CD4-positive, CD25-positive, alpha-beta regulatory T cell (primary cell): ENCODE data around the gene PHACTR2. TPM values are rescaled to one million over a fixed set of nuclear protein-coding genes. Genes with fewer than 3 reads are reported as not detected.

Experiments
- ATAC-seq, 2 donors: fragments of 150-1000 bp; cut with Tn5 transposase; one replicate each; pipeline ENCODE4 v1.10.0; 2021; ENCODE audit warnings: low read depth in 2 of 2, moderate number of reproducible peaks in 2 of 2, moderate library complexity in 1 of 2
- DNase-seq, 3 donors: peaks; one replicate each; pipeline versions ENCODE4 v3.0.0 to v3.0.0-alpha.2; 2012 to 2022; ENCODE audit warnings: mixed read lengths in 1 of 3
- H3K27ac ChIP-seq: one replicate; pipeline ENCODE4 v1.7.0; 2013; ENCODE audit warnings: mild to moderate bottlenecking, low read length; ENCODE audit not compliant: insufficient read depth, poor library complexity, severe bottlenecking
- H3K27me3 ChIP-seq: one replicate; pipeline ENCODE4 v1.7.0; 2013; ENCODE audit warnings: low read length; ENCODE audit not compliant: control insufficient read depth, insufficient read depth
- H3K36me3 ChIP-seq: one replicate; pipeline ENCODE4 v1.7.0; 2013; ENCODE audit warnings: mild to moderate bottlenecking, low read length, moderate library complexity; ENCODE audit not compliant: control insufficient read depth, insufficient read depth
- H3K4me1 ChIP-seq: 2 replicates; pipeline ENCODE4 v1.7.0; 2013; ENCODE audit warnings: mild to moderate bottlenecking, low read length; ENCODE audit not compliant: insufficient read depth, control insufficient read depth, poor library complexity, severe bottlenecking
- H3K4me3 ChIP-seq: one replicate; pipeline ENCODE4 v1.7.0; 2013; ENCODE audit warnings: low read depth, mild to moderate bottlenecking, low read length, moderate library complexity
- H3K9me3 ChIP-seq, 2 experiments: 1 replicate in 1 of 2; 2 replicates in 1 of 2; pipeline ENCODE4 v1.7.0; 2013; ENCODE audit warnings: low read length in 2 of 2, mild to moderate bottlenecking in 1 of 2, moderate library complexity in 1 of 2; ENCODE audit not compliant: control insufficient read depth in 2 of 2
- H3K27ac Mint-ChIP-seq, 3 donors: one replicate each; pipeline ENCODE4 v1.8.0; 2020 to 2022; ENCODE audit warnings: mild to moderate bottlenecking in 3 of 3, mixed read lengths in 3 of 3, moderate library complexity in 2 of 3
- H3K27me3 Mint-ChIP-seq: one replicate; pipeline ENCODE4 v1.8.0; 2022; ENCODE audit warnings: mild to moderate bottlenecking, mixed read lengths
- H3K36me3 Mint-ChIP-seq: one replicate; pipeline ENCODE4 v1.8.0; 2020; ENCODE audit warnings: mixed read lengths
- H3K4me1 Mint-ChIP-seq, 4 donors: one replicate each; pipeline ENCODE4 v1.8.0; 2020 to 2022; ENCODE audit warnings: mixed read lengths in 4 of 4, mild to moderate bottlenecking in 1 of 4
- H3K4me3 Mint-ChIP-seq, 4 donors: one replicate each; pipeline ENCODE4 v1.8.0; 2020 to 2022; ENCODE audit warnings: mild to moderate bottlenecking in 4 of 4, mixed read lengths in 4 of 4, moderate library complexity in 3 of 4
- H3K9me3 Mint-ChIP-seq, 7 donors: one replicate each; pipeline ENCODE4 v1.8.0; 2020 to 2022; ENCODE audit warnings: mixed read lengths in 7 of 7, mild to moderate bottlenecking in 3 of 7, moderate library complexity in 2 of 7
- polyA plus RNA-seq, 4 donors: library from polyadenylated mRNA; unstranded; fragments of 300-500 nt; fragmentation: Illumina TruSeq; gene quantifications; one replicate each; pipeline ENCODE4 v1.2.3, GENCODE V29; 2021
- total RNA-seq: library from RNA; stranded (reverse); gene quantifications from one replicate; pipeline ENCODE4 v1.2.3, GENCODE V29; 2022

The PHACTR2 gene
- total and polyA plus RNA-seq, 5 donors from 2014 or later: 16.1 to 70.2 (median 29.8) TPM

GRCh38 chr6:143753678-143754077, 75.9 kb downstream of the PHACTR2 start:
- H3K9me3 Mint-ChIP-seq: no peaks in the 10 kb centered on the region
- Histone ChIP-seq H3K4me1 (no peaks in the 10 kb centered on the region), H3K9me3 (no peaks in the 10 kb centered on the region), H3K27me3 (no peaks in the 10 kb centered on the region), H3K27ac (no peak overlapping the region), H3K4me3 (no peak overlapping the region), H3K36me3 (peaks cover 27% of the 10 kb centered on the region)
- H3K27ac Mint-ChIP-seq: no peak overlapping the region
- peaks cover 34% of the 10 kb centered on the region for H3K36me3 Mint-ChIP-seq
- H3K4me3 Mint-ChIP-seq: no peak overlapping the region
- ATAC-seq (no peak), DNase-seq (no peak)
- no peaks in the 10 kb centered on the region for H3K27me3 Mint-ChIP-seq
- H3K4me1 Mint-ChIP-seq: peaks cover 18 to 21% (median 18%) of the 10 kb centered on the region in 4 donors

GRCh38 chr6:143754204-143754603, 76.4 kb downstream of the PHACTR2 start:
- Mint-ChIP-seq H3K4me1 (peaks cover 19 to 26% (median 22%) of the 10 kb centered on the region in 4 donors), H3K4me3 (no peak overlapping the region), H3K27ac (no peak overlapping the region), H3K9me3 (no peaks in the 10 kb centered on the region), H3K27me3 (no peaks in the 10 kb centered on the region), H3K36me3 (peaks cover 34% of the 10 kb centered on the region)
- peaks cover 24% of the 10 kb centered on the region for H3K36me3 ChIP-seq
- H3K4me3 ChIP-seq: no peak overlapping the region
- DNase-seq (no peak), ATAC-seq (no peak)
- H3K27me3 ChIP-seq: no peaks in the 10 kb centered on the region
- no peaks in the 10 kb centered on the region for H3K9me3 ChIP-seq
- H3K4me1 ChIP-seq: no peaks in the 10 kb centered on the region
- H3K27ac ChIP-seq: no peak overlapping the region

GRCh38 chr6:143755301-143755744, 77.6 kb downstream of the PHACTR2 start:
- ATAC-seq (no peak), DNase-seq (no peak)
- Mint-ChIP-seq H3K36me3 (peaks cover 41% of the 10 kb centered on the region), H3K9me3 (peaks cover 0 to under 1% (median 0%) of the 10 kb centered on the region in 7 donors), H3K27me3 (no peaks in the 10 kb centered on the region), H3K4me1 (peaks cover 19 to 37% (median 30%) of the 10 kb centered on the region in 4 donors), H3K27ac (no peak overlapping the region), H3K4me3 (no peak overlapping the region)
- H3K27ac ChIP-seq: no peak overlapping the region
- H3K4me1 ChIP-seq: no peaks in the 10 kb centered on the region
- no peaks in the 10 kb centered on the region for H3K9me3 ChIP-seq
- H3K4me3 ChIP-seq: no peak overlapping the region
- peaks cover 22% of the 10 kb centered on the region for H3K36me3 ChIP-seq
- H3K27me3 ChIP-seq: no peaks in the 10 kb centered on the region

- Histone ChIP-seq H3K27ac (no peak overlapping the region), H3K4me3 (no peak overlapping the region), H3K4me1 (no peaks in the 10 kb centered on the region), H3K9me3 (no peaks in the 10 kb centered on the region), H3K36me3 (peaks cover 20% of the 10 kb centered on the region), H3K27me3 (no peaks in the 10 kb centered on the region)
- H3K27ac Mint-ChIP-seq: no peak overlapping the region
- peak overlapping the region in 1 of 4 donors; percentile 38 for H3K4me3 Mint-ChIP-seq
- DNase-seq (no peak), ATAC-seq (no peak)
- no peaks in the 10 kb centered on the region for H3K27me3 Mint-ChIP-seq
- peaks cover 0 to 1% (median 0%) of the 10 kb centered on the region in 7 donors for H3K9me3 Mint-ChIP-seq
- H3K4me1 Mint-ChIP-seq: peaks cover 9 to 29% (median 22%) of the 10 kb centered on the region in 4 donors
- H3K36me3 Mint-ChIP-seq: peaks cover 41% of the 10 kb centered on the region
These were observed 79.6 kb downstream of the PHACTR2 start for GRCh38 chr6:143757346-143757832.

- no peaks in the 10 kb centered on the region for H3K4me1 ChIP-seq
- H3K36me3 ChIP-seq: peaks cover 17% of the 10 kb centered on the region
- Mint-ChIP-seq H3K36me3 (peaks cover 42% of the 10 kb centered on the region), H3K9me3 (peaks cover 0 to 1% (median 0%) of the 10 kb centered on the region in 7 donors), H3K4me3 (no peak overlapping the region), H3K27ac (no peak overlapping the region), H3K27me3 (no peaks in the 10 kb centered on the region), H3K4me1 (peaks cover 9 to 29% (median 22%) of the 10 kb centered on the region in 4 donors)
- H3K27ac ChIP-seq: no peak overlapping the region
- H3K4me3 ChIP-seq: no peak overlapping the region
- no peaks in the 10 kb centered on the region for H3K27me3 ChIP-seq
- H3K9me3 ChIP-seq: no peaks in the 10 kb centered on the region
- ATAC-seq: no peak
- DNase-seq: no peak
These were observed 80.8 kb downstream of the PHACTR2 start for GRCh38 chr6:143758551-143758950.

- Mint-ChIP-seq H3K36me3 (peaks cover 39% of the 10 kb centered on the region), H3K4me3 (no peak overlapping the region)
These were observed 81.9 kb downstream of the PHACTR2 start for GRCh38 chr6:143759666-143760065.

GRCh38 chr6:143761074-143761473, 83.3 kb downstream of the PHACTR2 start:
- no peaks in the 10 kb centered on the region for H3K27me3 Mint-ChIP-seq
- no peak overlapping the region for H3K27ac Mint-ChIP-seq
- H3K36me3 Mint-ChIP-seq: peaks cover 38% of the 10 kb centered on the region

More at GRCh38 chr6:143759666-143760065, 81.9 kb downstream of the PHACTR2 start:
- peaks cover 16% of the 10 kb centered on the region for H3K36me3 ChIP-seq
- no peaks in the 10 kb centered on the region for H3K27me3 ChIP-seq
- Mint-ChIP-seq H3K27me3 (no peaks in the 10 kb centered on the region), H3K9me3 (peaks cover 0 to 1% (median 0%) of the 10 kb centered on the region in 7 donors), H3K27ac (peak overlapping the region in 2 of 3 donors; percentile 70 to 92), H3K4me1 (peaks cover 9 to 29% (median 23%) of the 10 kb centered on the region in 4 donors)
- no peaks in the 10 kb centered on the region for H3K4me1 ChIP-seq
- DNase-seq (no peak), ATAC-seq (no peak)
- H3K4me3 ChIP-seq: no peak overlapping the region
- no peaks in the 10 kb centered on the region for H3K9me3 ChIP-seq
- H3K27ac ChIP-seq: no peak overlapping the region

GRCh38 chr6:143762126-143762525, 84.4 kb downstream of the PHACTR2 start:
- Mint-ChIP-seq H3K36me3 (peaks cover 45% of the 10 kb centered on the region), H3K27ac (no peak overlapping the region)

More at GRCh38 chr6:143761074-143761473, 83.3 kb downstream of the PHACTR2 start:
- peaks cover 0 to 1% (median 0%) of the 10 kb centered on the region in 7 donors for H3K9me3 Mint-ChIP-seq
- no peak overlapping the region for H3K27ac ChIP-seq
- no peaks in the 10 kb centered on the region for H3K4me1 ChIP-seq
- H3K4me3 ChIP-seq: no peak overlapping the region
- DNase-seq (no peak), ATAC-seq (no peak)
- no peaks in the 10 kb centered on the region for H3K9me3 ChIP-seq
- H3K36me3 ChIP-seq: peaks cover 24% of the 10 kb centered on the region
- no peaks in the 10 kb centered on the region for H3K27me3 ChIP-seq
- H3K4me3 Mint-ChIP-seq: no peak overlapping the region
- peaks cover 9 to 29% (median 22%) of the 10 kb centered on the region in 4 donors for H3K4me1 Mint-ChIP-seq

More at GRCh38 chr6:143762126-143762525, 84.4 kb downstream of the PHACTR2 start:
- ATAC-seq (no peak), DNase-seq (no peak)
- Histone ChIP-seq H3K27me3 (no peaks in the 10 kb centered on the region), H3K4me1 (no peaks in the 10 kb centered on the region), H3K36me3 (peaks cover 31% of the 10 kb centered on the region), H3K27ac (no peak overlapping the region), H3K9me3 (no peaks in the 10 kb centered on the region), H3K4me3 (no peak overlapping the region)
- H3K4me3 Mint-ChIP-seq: no peak overlapping the region
- no peaks in the 10 kb centered on the region for H3K27me3 Mint-ChIP-seq
- H3K4me1 Mint-ChIP-seq: peaks cover 9 to 29% (median 22%) of the 10 kb centered on the region in 4 donors
- peaks cover 0 to 1% (median 0%) of the 10 kb centered on the region in 7 donors for H3K9me3 Mint-ChIP-seq
